Progenitor cell of endocrine pancreas (in vitro differentiated cells): ENCODE results near the gene MXD1. TPM values are rescaled to one million over a fixed set of nuclear protein-coding genes. Genes with fewer than 3 reads are reported as not detected.
"Not testable (repeated sequence)": the region's sequence is repeated elsewhere in the genome, so short reads cannot be mapped to it uniquely, and the experiment has no call there.

Source experiments
- DNase-seq: peaks from one replicate; pipeline ENCODE4 v3.0.0; 2021; ENCODE audit warnings: low spot score; ENCODE audit not compliant: unreplicated experiment
- H3K27ac Mint-ChIP-seq: 2 replicates; pipeline ENCODE4 v1.8.0; 2021; ENCODE audit warnings: mild to moderate bottlenecking, moderate library complexity, mixed read lengths
- H3K27me3 Mint-ChIP-seq: 2 replicates; pipeline ENCODE4 v1.8.0; 2021; ENCODE audit warnings: mixed read lengths
- H3K36me3 Mint-ChIP-seq: 2 replicates; pipeline ENCODE4 v1.8.0; 2022; ENCODE audit warnings: mixed read lengths; ENCODE audit not compliant: insufficient read depth
- H3K4me1 Mint-ChIP-seq: 2 replicates; pipeline ENCODE4 v1.8.0; 2021; ENCODE audit warnings: low read depth, mixed read lengths
- H3K4me3 Mint-ChIP-seq: 2 replicates; pipeline ENCODE4 v1.8.0; 2021; ENCODE audit warnings: low read depth, mild to moderate bottlenecking, moderate library complexity, mixed read lengths
- H3K9me3 Mint-ChIP-seq: 2 replicates; pipeline ENCODE4 v1.8.0; 2021; ENCODE audit warnings: low read depth, mixed read lengths
- long read RNA-seq: library from polyadenylated mRNA; unstranded; transcript quantifications from one replicate; pipeline ENCODE4 v2.0.0, GENCODE V29; 2020
- total RNA-seq: library from RNA; stranded (reverse); gene quantifications from 2 replicates; pipeline ENCODE4 v1.2.1, GENCODE V29; 2021
- TF ChIP-seq, protein P1 (sequence below): fragments of 200-600 bp; sonication (generic); IDR thresholded peaks from one replicate; pipeline ENCODE4 v1.5.0; 2021; ENCODE audit warnings: antibody characterized with exemption, mild to moderate bottlenecking; ENCODE audit not compliant: unreplicated experiment

MXD1 gene, protein sequence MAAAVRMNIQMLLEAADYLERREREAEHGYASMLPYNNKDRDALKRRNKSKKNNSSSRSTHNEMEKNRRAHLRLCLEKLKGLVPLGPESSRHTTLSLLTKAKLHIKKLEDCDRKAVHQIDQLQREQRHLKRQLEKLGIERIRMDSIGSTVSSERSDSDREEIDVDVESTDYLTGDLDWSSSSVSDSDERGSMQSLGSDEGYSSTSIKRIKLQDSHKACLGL
- total RNA-seq = 9.2 and 10.8 TPM in 2 replicates
- long read RNA-seq, full-length matches to known transcripts = 6 of 11 reads
- long read RNA-seq, partial matches to known transcripts = 0 of 11 reads
- long read RNA-seq, other reads (novel, unspliced or antisense) = 5 of 11 reads

DNA sequence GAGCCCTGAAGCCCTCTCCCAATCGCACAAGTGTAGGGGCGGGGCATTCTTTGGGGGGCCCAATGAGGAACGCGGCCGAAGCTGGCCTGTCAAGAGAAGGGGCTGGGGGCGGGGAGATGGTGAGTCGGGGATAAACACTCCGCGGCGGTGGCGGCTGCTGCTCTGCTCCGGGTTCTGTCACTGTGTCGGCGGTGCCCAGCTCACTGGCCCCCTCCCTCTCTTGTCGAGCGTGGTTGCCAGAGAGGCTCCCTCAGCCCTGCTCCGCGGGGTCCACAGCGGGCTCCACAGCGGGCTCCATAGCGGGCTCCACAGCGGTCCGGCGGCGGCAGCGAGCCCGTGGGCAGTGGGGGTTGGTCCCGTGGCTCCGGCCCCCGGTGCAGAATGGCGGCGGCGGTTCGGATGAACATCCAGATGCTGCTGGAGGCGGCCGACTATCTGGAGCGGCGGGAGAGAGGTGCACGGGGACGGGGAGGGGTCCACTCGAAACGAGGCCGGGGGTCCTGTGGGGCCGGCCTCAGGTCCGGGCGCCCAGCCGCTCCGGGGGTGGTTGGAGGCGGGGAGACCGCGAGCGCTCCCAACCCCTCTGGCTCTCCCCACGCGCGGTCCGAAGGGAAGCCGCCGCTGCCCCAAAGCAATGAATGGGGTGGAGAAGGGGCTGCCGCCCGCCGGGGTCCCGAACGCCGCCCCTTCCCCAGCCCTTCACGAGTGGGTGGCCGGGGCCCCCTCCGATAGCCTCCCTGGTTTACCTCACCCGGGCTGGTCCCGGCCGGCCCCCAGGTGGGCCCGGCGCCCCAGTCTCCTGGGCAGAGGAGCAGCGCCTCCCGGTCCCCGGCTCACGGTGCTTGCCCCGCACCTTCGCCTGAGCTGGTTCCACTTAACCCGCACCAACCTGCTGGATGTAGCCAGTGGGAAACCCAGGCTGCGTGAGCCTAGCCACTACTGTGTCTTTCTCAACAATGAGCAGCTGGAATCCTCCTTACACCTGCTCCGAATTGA is at the start of gene MXD1:
TSS of gene MXD1 (plus strand) at position 160 of the 996 bp plus-strand sequence. CDS start at position 382, 222 bp downstream.
- DNase-seq = peak; percentile 20
- Mint-ChIP-seq H3K4me1 (peaks cover 1% of the 10 kb centered on the region), H3K36me3 (peaks cover 1% of the 10 kb centered on the region), H3K4me3 (peak within 1 kb of the TSS; percentile 79), H3K27me3 (no peaks in the 10 kb centered on the region), H3K9me3 (no peaks in the 10 kb centered on the region), H3K27ac (peak within 1 kb of the TSS; percentile 95)
- TF ChIP-seq, protein P1, sequence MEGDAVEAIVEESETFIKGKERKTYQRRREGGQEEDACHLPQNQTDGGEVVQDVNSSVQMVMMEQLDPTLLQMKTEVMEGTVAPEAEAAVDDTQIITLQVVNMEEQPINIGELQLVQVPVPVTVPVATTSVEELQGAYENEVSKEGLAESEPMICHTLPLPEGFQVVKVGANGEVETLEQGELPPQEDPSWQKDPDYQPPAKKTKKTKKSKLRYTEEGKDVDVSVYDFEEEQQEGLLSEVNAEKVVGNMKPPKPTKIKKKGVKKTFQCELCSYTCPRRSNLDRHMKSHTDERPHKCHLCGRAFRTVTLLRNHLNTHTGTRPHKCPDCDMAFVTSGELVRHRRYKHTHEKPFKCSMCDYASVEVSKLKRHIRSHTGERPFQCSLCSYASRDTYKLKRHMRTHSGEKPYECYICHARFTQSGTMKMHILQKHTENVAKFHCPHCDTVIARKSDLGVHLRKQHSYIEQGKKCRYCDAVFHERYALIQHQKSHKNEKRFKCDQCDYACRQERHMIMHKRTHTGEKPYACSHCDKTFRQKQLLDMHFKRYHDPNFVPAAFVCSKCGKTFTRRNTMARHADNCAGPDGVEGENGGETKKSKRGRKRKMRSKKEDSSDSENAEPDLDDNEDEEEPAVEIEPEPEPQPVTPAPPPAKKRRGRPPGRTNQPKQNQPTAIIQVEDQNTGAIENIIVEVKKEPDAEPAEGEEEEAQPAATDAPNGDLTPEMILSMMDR = no peak

DNA sequence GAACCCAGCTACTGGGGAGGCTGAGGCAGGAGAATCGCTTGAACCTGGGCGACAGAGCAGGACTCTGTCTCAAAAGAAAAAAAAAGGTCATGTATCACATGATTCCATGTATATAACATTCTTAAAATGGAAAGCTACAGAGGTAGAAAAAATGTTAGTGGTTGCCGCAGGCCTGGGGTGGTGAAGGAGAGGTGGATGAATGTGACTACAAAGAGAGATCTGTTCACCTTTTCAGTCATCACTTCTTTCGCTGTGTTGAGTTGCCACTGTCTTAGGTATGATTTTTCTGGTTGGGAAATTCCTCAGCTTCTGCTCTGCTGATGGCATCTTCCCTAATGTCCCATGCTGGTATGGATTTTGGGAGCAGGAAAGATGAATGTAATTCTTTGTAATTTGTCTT is 26.5 kb upstream of the MXD1 start:
- Mint-ChIP-seq H3K4me3 (no peak overlapping the region), H3K36me3 (no peaks in the 10 kb centered on the region), H3K27ac (no peak overlapping the region), H3K27me3 (no peaks in the 10 kb centered on the region), H3K9me3 (peaks cover 6% of the 10 kb centered on the region), H3K4me1 (no peaks in the 10 kb centered on the region)
- no peak for DNase-seq
- TF ChIP-seq, protein P1 = no peak

DNA sequence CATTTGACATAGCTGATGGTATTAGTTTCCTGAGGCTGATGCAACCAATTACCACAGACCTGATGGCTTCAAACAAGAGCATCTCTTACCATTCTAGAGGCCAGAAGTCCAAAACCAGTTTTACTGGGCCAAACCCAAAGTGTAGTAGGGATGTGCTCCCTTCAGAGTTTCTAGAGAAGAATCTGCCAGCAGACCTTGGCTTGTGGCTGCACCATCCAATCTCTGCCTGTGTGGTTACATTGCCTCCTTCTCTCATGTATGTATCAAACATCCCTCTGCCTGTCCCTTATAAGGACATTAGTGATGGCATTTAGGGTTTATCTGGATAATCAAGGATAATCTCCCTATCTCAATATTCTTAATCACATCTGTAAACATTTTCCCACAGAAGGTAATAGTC is 25.6 kb upstream of the MXD1 start:
- H3K36me3 Mint-ChIP-seq = peaks cover 2% of the 10 kb centered on the region
- no peaks in the 10 kb centered on the region for H3K27me3 Mint-ChIP-seq
- TF ChIP-seq, protein P1 = no peak
- H3K27ac Mint-ChIP-seq = no peak overlapping the region
- peaks cover 3% of the 10 kb centered on the region for H3K4me1 Mint-ChIP-seq
- DNase-seq = no peak
- H3K9me3 Mint-ChIP-seq = peaks cover 6% of the 10 kb centered on the region
- H3K4me3 Mint-ChIP-seq = no peak overlapping the region

DNA sequence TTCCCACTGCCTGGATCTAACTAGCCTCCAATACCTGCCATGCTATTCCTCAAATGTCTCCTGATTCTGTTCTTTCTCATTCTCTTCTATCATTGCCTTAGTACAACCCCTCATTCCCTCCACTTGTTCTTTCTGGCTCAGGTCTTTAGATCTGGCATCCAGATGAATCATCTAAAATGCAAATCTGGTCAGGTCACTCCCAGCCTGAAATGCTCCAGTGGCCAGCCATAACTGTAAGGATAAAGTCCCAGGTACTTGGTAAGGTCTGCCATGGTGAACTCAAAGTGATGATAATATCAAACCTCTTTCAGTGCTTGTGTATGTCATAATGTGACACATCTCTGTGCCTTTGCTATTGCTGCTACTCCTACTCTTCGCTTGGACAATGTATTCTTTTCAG is 24.0 kb upstream of the MXD1 start:
- Mint-ChIP-seq H3K4me3 (no peak overlapping the region), H3K4me1 (peaks cover 8% of the 10 kb centered on the region), H3K36me3 (peaks cover 2% of the 10 kb centered on the region), H3K27ac (no peak overlapping the region), H3K27me3 (no peaks in the 10 kb centered on the region), H3K9me3 (peaks cover 6% of the 10 kb centered on the region)
- TF ChIP-seq, protein P1 = no peak
- DNase-seq = no peak

DNA sequence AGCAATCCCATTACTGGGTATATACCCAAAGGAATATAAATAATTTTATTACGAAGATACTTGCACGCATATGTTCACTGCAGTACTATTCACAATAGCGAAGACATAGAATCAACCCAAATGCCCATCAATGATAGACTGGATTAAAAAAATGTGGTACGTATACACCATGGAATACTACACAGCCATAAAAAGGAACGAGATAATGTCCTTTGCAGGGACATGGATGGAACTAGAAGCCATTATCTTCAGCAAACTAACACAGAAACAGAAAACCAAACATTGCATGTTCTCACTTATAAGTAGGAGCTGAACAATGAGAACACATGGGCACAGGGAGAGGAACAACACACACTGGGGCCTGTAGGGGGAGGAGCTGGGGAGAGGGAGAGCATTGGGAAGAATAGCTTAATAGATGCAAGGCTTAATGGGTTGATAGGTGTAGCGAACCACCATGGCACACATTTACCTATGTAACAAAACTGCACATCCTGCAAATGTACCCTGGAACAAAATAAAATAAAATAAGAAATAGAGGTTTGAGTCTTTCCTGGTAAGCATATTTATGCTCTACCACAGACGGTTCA is 22.0 kb upstream of the MXD1 start:
- not testable (repeated sequence) for H3K36me3 Mint-ChIP-seq, H3K9me3 Mint-ChIP-seq, DNase-seq, H3K4me1 Mint-ChIP-seq, H3K27me3 Mint-ChIP-seq
- H3K4me3 Mint-ChIP-seq = peak overlapping the region; percentile 100
- TF ChIP-seq, protein P1 = peak; percentile 17
- peak overlapping the region; percentile 99 for H3K27ac Mint-ChIP-seq
